ENCODE measurements around the gene VEGFB.

DNA sequence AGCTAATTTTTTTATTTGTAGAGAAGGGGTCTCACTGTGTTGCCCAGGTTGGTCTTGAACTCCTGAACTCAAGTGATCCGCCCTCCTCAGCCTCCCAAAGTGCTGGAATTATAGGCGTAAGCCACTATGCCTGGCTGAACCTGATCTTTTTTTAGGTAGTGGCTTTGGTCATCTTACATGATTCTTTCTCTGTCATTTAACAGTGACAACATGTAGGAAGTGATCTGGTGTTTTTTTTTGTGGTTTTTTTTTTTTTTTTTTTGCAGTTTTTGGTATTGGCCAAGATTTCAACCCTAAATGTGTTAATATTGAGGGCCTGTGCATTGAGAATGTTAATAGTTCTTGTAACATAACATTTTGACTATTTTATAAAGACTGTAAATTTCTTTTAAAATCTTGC, 35.9 kb upstream of the VEGFB start:
- TF ChIP-seq JUND (IDR thresholded peaks at IDR 0.05): no peak
- TF ChIP-seq, protein P1, sequence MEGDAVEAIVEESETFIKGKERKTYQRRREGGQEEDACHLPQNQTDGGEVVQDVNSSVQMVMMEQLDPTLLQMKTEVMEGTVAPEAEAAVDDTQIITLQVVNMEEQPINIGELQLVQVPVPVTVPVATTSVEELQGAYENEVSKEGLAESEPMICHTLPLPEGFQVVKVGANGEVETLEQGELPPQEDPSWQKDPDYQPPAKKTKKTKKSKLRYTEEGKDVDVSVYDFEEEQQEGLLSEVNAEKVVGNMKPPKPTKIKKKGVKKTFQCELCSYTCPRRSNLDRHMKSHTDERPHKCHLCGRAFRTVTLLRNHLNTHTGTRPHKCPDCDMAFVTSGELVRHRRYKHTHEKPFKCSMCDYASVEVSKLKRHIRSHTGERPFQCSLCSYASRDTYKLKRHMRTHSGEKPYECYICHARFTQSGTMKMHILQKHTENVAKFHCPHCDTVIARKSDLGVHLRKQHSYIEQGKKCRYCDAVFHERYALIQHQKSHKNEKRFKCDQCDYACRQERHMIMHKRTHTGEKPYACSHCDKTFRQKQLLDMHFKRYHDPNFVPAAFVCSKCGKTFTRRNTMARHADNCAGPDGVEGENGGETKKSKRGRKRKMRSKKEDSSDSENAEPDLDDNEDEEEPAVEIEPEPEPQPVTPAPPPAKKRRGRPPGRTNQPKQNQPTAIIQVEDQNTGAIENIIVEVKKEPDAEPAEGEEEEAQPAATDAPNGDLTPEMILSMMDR (IDR thresholded peaks at IDR 0.05 in 2 of 3, conservative IDR thresholded peaks at IDR 0.05 in 1 of 3; ENCODE audit: borderline replicate concordance in 1 of 3, insufficient read depth in 1 of 3, low read depth in 2 of 3, low read length in 2 of 3): no peak
- TF ChIP-seq RAD21 (IDR thresholded peaks at IDR 0.05; ENCODE audit: low read depth): no peak
- TF ChIP-seq, protein P2, sequence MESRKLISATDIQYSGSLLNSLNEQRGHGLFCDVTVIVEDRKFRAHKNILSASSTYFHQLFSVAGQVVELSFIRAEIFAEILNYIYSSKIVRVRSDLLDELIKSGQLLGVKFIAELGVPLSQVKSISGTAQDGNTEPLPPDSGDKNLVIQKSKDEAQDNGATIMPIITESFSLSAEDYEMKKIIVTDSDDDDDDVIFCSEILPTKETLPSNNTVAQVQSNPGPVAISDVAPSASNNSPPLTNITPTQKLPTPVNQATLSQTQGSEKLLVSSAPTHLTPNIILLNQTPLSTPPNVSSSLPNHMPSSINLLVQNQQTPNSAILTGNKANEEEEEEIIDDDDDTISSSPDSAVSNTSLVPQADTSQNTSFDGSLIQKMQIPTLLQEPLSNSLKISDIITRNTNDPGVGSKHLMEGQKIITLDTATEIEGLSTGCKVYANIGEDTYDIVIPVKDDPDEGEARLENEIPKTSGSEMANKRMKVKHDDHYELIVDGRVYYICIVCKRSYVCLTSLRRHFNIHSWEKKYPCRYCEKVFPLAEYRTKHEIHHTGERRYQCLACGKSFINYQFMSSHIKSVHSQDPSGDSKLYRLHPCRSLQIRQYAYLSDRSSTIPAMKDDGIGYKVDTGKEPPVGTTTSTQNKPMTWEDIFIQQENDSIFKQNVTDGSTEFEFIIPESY (IDR thresholded peaks at IDR 0.05; ENCODE audit: extremely low read depth, insufficient replicate concordance, low read length): no peak
- TF ChIP-seq, protein P3, sequence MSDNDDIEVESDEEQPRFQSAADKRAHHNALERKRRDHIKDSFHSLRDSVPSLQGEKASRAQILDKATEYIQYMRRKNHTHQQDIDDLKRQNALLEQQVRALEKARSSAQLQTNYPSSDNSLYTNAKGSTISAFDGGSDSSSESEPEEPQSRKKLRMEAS (IDR thresholded peaks at IDR 0.05): no peak
- no peak for TF ChIP-seq SRF (IDR thresholded peaks at IDR 0.05; ENCODE audit: low read depth)
- TF ChIP-seq, protein P4, sequence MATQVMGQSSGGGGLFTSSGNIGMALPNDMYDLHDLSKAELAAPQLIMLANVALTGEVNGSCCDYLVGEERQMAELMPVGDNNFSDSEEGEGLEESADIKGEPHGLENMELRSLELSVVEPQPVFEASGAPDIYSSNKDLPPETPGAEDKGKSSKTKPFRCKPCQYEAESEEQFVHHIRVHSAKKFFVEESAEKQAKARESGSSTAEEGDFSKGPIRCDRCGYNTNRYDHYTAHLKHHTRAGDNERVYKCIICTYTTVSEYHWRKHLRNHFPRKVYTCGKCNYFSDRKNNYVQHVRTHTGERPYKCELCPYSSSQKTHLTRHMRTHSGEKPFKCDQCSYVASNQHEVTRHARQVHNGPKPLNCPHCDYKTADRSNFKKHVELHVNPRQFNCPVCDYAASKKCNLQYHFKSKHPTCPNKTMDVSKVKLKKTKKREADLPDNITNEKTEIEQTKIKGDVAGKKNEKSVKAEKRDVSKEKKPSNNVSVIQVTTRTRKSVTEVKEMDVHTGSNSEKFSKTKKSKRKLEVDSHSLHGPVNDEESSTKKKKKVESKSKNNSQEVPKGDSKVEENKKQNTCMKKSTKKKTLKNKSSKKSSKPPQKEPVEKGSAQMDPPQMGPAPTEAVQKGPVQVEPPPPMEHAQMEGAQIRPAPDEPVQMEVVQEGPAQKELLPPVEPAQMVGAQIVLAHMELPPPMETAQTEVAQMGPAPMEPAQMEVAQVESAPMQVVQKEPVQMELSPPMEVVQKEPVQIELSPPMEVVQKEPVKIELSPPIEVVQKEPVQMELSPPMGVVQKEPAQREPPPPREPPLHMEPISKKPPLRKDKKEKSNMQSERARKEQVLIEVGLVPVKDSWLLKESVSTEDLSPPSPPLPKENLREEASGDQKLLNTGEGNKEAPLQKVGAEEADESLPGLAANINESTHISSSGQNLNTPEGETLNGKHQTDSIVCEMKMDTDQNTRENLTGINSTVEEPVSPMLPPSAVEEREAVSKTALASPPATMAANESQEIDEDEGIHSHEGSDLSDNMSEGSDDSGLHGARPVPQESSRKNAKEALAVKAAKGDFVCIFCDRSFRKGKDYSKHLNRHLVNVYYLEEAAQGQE (IDR thresholded peaks at IDR 0.05; ENCODE audit: low read depth): no peak
- TF ChIP-seq CEBPB (IDR thresholded peaks at IDR 0.05; ENCODE audit: low read depth): no peak
